Right forelimb (tissue), 1 donor: ENCODE measurements around the gene CNBP.
"Not testable (repeated sequence)": the region's sequence is repeated elsewhere in the genome, so short reads cannot be mapped to it uniquely, and the experiment has no call there.

ENCODE experiments used
- DNase-seq: peaks from one replicate; pipeline ENCODE4 v3.0.0-alpha.2; 2018

Gene CNBP

GRCh38 chr3:129184784-129185542 is 1.3 kb upstream of the CNBP start:
- DNase-seq = not testable (repeated sequence)

- DNase-seq = no peak
These were observed 631 bp upstream of the CNBP start for GRCh38 chr3:129184396-129184657.

- no peak for DNase-seq
These were observed 1.1 kb downstream of the CNBP start for GRCh38 chr3:129182390-129183185.

GRCh38 chr3:129181819-129182218 is 1.9 kb downstream of the CNBP start:
- no peak for DNase-seq

GRCh38 chr3:129180461-129180860 is 3.2 kb downstream of the CNBP start:
- no peak for DNase-seq

GRCh38 chr3:129176051-129176450 is 7.6 kb downstream of the CNBP start:
- no peak for DNase-seq

GRCh38 chr3:129173725-129174124 is 10.0 kb downstream of the CNBP start:
- no peak for DNase-seq

- no peak for DNase-seq
These were observed 10.5 kb downstream of the CNBP start for GRCh38 chr3:129173206-129173605.

- no peak for DNase-seq
These were observed 16.9 kb downstream of the CNBP start for GRCh38 chr3:129166579-129167332.

GRCh38 chr3:129165594-129165993 is 18.1 kb downstream of the CNBP start:
- DNase-seq = not testable (repeated sequence)

- no peak for DNase-seq
These were observed 19.2 kb downstream of the CNBP start for GRCh38 chr3:129164500-129164899.

GRCh38 chr3:129162729-129163579 is 20.7 kb downstream of the CNBP start:
- no peak for DNase-seq

- DNase-seq = peak; percentile 58
These were observed 21.8 kb downstream of the CNBP start for GRCh38 chr3:129161860-129162271.

GRCh38 chr3:129160891-129161859 is 22.5 kb downstream of the CNBP start, which contains the start of gene ISY1:
Gene ISY1, minus strand, starts transcription at chr3:129161063. Its CDS starts 88 bp downstream, at chr3:129160975.
- DNase-seq = peak; percentile 92

GRCh38 chr3:129144786-129145185 is 38.9 kb downstream of the CNBP start:
- no peak for DNase-seq

- DNase-seq = not testable (repeated sequence)
These were observed 42.7 kb downstream of the CNBP start for GRCh38 chr3:129141011-129141410.

GRCh38 chr3:129139911-129140310 is 43.8 kb downstream of the CNBP start:
- DNase-seq = no peak

- not testable (repeated sequence) for DNase-seq
These were observed 47.4 kb downstream of the CNBP start for GRCh38 chr3:129136275-129136674.

- DNase-seq = no peak
These were observed 51.4 kb downstream of the CNBP start for GRCh38 chr3:129132097-129132866.

GRCh38 chr3:129131465-129132088 is 52.1 kb downstream of the CNBP start:
- no peak for DNase-seq
